NCI-H2107 treated with DMSO at 0.1 percent for 48 hours (cell line): ENCODE data around the gene EIF5.

Source experiments
- DNase-seq: peaks from one replicate; lab custom pipeline; 2025; ENCODE audit not compliant: unreplicated experiment; lab: John Stamatoyannopoulos, UW

Gene EIF5

DNA sequence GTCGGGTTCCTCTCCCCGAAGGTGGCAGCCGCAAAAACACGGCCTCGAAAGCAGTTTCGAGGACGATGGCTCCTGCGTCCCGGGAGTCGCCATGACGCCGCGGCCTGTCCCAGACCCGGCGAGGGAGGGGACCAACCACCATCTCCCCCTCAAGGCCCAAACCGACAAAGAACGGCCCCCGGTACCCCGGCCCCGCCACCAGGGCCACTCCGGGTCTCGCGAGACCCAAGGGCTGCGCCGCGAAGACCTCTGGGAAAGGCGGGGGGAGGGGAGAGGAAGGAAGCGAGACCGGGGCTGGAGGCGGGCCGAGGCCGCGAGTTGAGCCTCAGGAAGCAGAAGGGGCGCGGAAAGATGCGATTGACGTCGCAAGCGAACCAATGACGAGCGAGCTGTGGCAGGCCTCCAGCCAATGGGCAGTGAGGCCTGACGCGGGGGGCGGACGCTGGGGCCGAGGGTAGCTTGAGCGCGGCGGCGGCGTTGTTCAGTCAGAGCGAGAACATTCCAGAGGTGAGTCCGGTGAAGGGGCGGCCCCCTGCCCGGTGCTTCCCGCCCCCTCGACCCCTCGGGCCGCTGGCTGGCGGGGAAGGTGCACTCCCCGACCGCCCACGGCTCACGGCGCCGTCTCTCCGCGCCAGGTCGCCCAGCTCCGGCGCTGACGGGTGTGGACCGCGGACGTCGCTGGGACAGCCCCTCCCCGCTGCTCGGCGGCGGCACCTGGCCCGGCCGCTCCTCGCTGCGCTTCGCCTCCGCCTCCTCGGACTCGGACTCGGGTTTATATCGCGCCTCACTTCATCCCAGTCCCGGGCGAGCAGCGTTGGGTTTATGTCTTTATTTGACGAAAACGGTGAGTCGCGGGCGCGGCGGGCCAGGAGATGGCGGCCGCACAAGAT is at the start of gene EIF5:
Gene EIF5, plus strand, starts transcription at position 484 of the 890 bp plus-strand sequence. CDS start 1,624 bp downstream, outside the sequence.
- peak; percentile 98 for DNase-seq

- no peak for DNase-seq
These were observed 49.2 kb upstream of the EIF5 start for GRCh38 chr14:103284574-103285467.

DNA sequence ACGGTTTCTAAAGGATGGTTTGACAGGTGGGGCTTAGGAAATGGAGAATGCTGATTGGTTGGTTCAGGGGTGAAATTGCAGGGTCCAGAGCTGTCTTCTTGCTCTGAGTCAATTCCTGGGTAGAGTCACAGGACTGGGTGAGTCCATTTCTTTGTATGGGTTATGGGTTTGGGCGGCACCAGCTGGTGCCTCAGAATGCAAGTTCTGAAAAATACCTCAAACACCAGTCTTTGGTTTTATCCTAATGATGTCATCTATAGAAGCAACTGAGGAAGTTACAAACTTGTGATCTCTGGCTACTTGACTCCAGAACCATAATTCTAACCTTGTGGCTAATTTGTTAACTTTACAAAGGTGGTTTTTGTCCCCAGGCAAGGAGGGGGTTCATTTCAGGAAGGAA is 47.6 kb upstream of the EIF5 start:
- DNase-seq, result no peak

DNA sequence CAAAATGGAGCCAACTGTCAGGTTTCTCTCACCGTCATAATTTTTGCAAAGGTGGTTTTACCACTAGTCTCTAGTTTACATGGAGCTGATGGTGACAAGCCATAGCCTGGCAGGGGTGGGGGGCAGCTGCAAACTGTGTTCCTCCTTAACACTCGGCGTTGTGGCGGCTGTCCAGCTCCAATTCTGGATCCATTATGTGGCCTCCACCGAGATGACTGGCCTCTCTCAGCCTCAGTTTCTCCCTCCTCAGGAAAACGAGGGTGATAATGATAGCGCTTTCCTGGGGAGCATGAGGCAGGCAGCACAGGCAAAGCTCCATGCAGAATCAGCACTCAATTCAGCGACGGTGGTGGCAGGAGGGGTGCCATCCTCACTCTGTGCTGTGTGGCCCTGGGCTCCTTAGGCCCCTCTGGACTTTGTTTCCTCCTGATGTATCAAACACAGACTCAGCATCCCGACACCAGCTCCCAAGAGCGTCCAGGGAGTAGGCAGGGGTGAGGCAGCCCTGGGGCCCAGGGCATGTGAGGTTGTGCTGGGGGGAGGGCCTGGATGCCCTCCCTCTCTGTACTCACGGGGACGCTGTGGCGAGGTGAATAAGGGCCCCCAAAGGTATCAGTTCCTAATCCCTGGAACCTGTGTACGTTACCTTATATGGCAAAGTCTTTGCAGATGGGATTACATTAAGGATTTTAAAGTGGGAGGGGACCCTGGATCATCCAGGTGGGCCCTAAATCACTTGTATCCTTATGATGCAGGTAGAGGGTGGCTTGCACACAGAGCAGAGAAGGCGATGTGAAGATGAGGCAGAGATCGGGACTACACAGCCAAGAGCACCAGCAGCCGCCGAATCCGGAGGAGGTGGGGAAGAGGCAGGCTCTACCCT is 46.8 kb upstream of the EIF5 start:
- no peak for DNase-seq

GRCh38 chr14:103288076-103288766 is 45.8 kb upstream of the EIF5 start:
- no peak for DNase-seq

DNA sequence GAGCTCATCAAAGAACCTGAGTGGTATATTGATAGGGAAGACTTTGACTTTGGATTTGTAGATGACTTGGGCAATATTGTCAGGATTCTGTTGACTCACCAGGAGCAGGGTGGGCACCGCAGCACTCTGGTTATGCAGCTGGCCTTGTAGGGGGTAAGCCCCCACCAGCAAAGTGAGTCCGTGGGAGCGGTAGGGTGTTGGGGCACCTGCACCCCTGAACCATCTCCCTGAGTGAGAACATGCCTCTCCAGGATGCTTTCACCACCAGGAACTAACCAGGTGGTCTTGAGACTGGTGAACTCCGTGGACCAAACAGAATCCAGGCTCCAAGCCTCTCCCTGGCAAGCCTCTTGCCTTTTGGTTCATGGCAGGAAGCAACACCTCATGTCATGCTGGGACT is 44.0 kb upstream of the EIF5 start:
- DNase-seq, result no peak

DNA sequence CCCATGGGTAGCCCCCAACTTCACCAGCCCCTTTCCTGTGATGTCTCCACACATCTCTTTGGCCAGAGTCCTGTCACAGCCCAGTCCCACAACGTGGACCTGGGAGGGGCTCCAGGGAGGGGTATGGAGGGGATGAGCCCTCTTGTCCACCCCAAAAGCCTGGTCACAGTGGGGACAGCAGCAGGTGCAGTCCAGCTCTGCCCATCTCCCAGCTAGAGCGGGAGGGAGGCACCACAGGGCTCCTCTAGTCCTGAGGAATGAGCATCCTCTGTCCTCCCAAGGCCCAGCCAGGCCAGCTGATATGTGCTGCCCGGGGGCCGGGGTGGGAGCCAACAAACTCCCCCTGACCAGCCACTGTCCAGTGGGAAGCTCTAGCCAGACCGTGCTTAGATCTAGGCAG is 43.5 kb upstream of the EIF5 start:
- no peak for DNase-seq

DNA sequence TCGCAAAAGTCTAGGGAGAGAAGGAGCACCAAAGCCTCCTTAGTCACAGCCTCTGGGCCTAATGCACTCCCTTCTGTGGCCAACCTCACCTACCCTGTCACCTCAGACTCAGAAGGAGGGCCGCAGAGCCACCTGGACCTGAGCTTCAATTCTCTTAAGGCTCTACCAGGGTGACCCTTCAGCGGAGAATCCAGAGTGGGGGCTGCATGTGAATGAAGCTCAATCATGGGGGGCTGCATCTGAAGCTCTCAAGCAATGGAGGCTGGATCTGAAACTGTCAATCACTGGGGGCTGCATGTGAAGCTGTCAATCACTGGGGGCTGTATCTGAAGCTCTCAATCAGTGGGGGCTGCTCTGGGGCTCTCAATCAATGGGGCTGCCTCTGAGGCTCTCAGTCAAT is 43.1 kb upstream of the EIF5 start:
- no peak for DNase-seq

- peak; percentile 49 for DNase-seq
These were observed 41.3 kb upstream of the EIF5 start for GRCh38 chr14:103292426-103293374.

DNA sequence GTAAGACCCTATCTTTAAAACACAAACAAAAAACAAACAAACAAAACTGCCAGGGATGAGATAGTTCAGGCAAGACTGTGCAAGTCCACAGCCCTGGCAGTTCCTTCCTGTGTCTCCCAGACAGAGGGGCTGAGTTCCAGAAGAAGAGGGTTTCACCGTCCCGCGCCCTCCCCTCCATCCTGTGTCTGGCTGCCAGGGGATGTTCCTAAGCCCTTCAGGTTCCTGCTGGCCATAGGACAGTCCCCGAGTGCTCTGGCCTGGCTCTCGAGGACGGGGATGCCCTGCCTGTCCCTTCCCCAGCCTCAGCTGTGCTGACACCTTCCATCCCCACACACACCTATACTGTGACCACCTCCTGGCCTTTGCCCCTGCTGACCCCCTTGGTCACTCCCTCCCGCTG is 40.6 kb upstream of the EIF5 start:
- DNase-seq, result no peak

DNA sequence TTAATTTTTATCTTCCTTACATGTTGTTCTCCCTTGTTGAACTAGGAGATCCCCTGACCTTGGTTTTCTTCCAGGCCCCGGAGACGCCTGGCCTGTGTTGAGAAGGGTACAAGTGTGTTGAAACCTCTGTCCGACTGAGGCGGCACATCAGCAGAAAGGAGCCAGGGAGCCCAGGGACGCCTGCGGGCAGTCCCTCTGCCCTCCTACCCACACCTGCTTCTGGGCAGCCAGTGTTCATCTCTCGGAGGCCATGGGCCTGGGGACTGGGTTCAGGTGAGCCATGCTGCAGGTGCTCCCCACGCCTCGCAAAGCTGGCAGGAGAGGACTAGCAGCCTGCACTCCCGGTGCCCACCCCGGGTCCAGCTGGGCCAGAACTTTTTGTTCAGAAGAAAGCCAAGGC is 39.9 kb upstream of the EIF5 start:
- DNase-seq, result no peak

DNA sequence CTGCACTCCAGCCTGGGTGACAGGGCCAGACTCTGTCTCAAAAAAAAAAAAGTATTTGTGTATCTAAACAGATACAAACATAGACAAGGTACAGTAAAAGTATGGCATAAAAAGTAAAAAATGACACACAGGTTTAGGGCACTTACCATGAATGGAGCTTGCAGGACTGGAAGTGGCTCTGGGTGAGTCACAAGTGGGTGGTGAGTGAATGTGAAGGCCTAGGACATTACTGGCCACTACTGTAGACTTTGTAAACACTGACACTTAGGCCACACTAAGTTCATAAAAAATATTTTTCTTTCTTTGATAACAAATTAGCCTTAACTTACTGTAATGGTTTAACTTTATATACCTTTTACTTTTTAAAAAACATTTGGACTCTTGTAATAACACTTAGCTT is 38.0 kb upstream of the EIF5 start:
- DNase-seq, result no peak

GRCh38 chr14:103296987-103297386 is 37.0 kb upstream of the EIF5 start:
- no peak for DNase-seq

GRCh38 chr14:103298620-103299019 is 35.4 kb upstream of the EIF5 start:
- no peak for DNase-seq

GRCh38 chr14:103301512-103302354 is 32.3 kb upstream of the EIF5 start:
- no peak for DNase-seq

- no peak for DNase-seq
These were observed 31.1 kb upstream of the EIF5 start for GRCh38 chr14:103302966-103303365.

- DNase-seq, result no peak
These were observed 29.3 kb upstream of the EIF5 start for GRCh38 chr14:103304706-103305105.
